K562 (cell line): Measurements from ENCODE around the gene CBY2. TPM values are rescaled to one million over a fixed set of nuclear protein-coding genes. Genes with fewer than 3 reads are reported as not detected.
"Not testable (repeated sequence)": the region's sequence is repeated elsewhere in the genome, so short reads cannot be mapped to it uniquely, and the experiment has no call there.

Source experiments
- ATAC-seq: fragments of 200-7000 bp; cut with Tn5 transposase; 3 replicates; pipeline ENCODE4 v1.9.1; 2020; ENCODE audit warnings: moderate library complexity
- BruUV-seq: library from RNA; stranded (reverse); fragments of 400-500 nt; replicated peaks from 2 replicates; lab custom pipeline; 2021; lab: Mats Ljungman, UMichigan
- CTCF ChIA-PET: fragments of 300-600 bp; formaldehyde crosslinking; extraction: SDS; loops from one replicate; lab custom pipeline; 2021; ENCODE audit warnings: low intra/inter-chr PET ratio; lab: Yijun Ruan, JAX
- POLR2A ChIA-PET: fragments of 300-600, 350-650 bp; sonication (Branson Sonifier 250); formaldehyde crosslinking; extraction: SDS; loops from one replicate; lab custom pipeline; 2021; ENCODE audit warnings: antibody characterized with exemption, inconsistent platforms; lab: Yijun Ruan, JAX
- DNase-seq, 4 experiments: peaks; one replicate each; pipeline versions ENCODE4 v3.0.0 to v3.0.0-alpha.2; 2011 to 2018; ENCODE audit warnings: low spot score in 3 of 4, mixed read lengths in 3 of 4; ENCODE audit errors: extremely low read depth in 1 of 4
- FAIRE-seq: peaks from 2 replicates; lab custom pipeline; 2011; peaks lifted over from hg19 to GRCh38; lab: Jason Lieb, UNC
- H2AFZ ChIP-seq: 2 replicates; pipeline ENCODE4 v1.6.0; 2011; ENCODE audit warnings: low read depth, low read length, control low read depth, inconsistent platforms
- H3K27ac ChIP-seq: fragments of 200-600 bp; 3 replicates; pipeline ENCODE4 v1.8.0; 2011; ENCODE audit warnings: low read depth, mild to moderate bottlenecking, control low read depth, inconsistent platforms, low read length, moderate library complexity, mixed read lengths; ENCODE audit errors: extremely low read depth
- H3K27me3 ChIP-seq, 2 experiments: fragments of 300-600 bp in 1 of 2; 2 replicates in 1 of 2; 3 replicates in 1 of 2; pipeline versions ENCODE4 v1.6.0 to v1.8.0; 2011; ENCODE audit warnings: inconsistent platforms in 2 of 2, low read length in 2 of 2, mild to moderate bottlenecking in 1 of 2, mixed read lengths in 1 of 2, moderate library complexity in 1 of 2; ENCODE audit not compliant: control insufficient read depth in 2 of 2, insufficient read depth in 2 of 2
- H3K36me3 ChIP-seq: fragments of 300-600 bp; 3 replicates; pipeline ENCODE4 v1.8.0; 2011; ENCODE audit warnings: mild to moderate bottlenecking, low read length, inconsistent platforms; ENCODE audit not compliant: control insufficient read depth, insufficient read depth
- H3K4me1 ChIP-seq, 2 experiments: fragments of 200-600 bp in 1 of 2; replicated peaks in 1 of 2; 2 replicates in 1 of 2; 3 replicates in 1 of 2; pipeline versions ENCODE4 v1.5.1 to v1.8.0; 2011; ENCODE audit warnings: inconsistent platforms in 2 of 2, low read length in 2 of 2, mild to moderate bottlenecking in 1 of 2, mixed read lengths in 1 of 2, moderate library complexity in 1 of 2; ENCODE audit not compliant: control insufficient read depth in 2 of 2, insufficient read depth in 2 of 2
- H3K4me2 ChIP-seq: 2 replicates; pipeline ENCODE4 v1.6.1; 2011; ENCODE audit warnings: low read length, control low read depth, inconsistent platforms, mixed read lengths; ENCODE audit not compliant: insufficient read depth
- H3K4me3 ChIP-seq: fragments of 200-600 bp; sonication (generic), shearing (Covaris generic); 2 replicates; pipeline ENCODE4 v1.5.1; 2016; ENCODE audit warnings: control low read depth, inconsistent platforms
- H3K79me2 ChIP-seq: fragments of 200-600 bp; 3 replicates; pipeline ENCODE4 v1.8.0; 2011; ENCODE audit warnings: low read length, inconsistent platforms; ENCODE audit not compliant: control insufficient read depth, insufficient read depth
- H3K9ac ChIP-seq, 2 experiments: 2 replicates each; pipeline versions ENCODE4 v1.6.0 to v1.6.1; 2011; ENCODE audit warnings: low read depth in 2 of 2, low read length in 2 of 2, control low read depth in 1 of 2, inconsistent platforms in 1 of 2, mild to moderate bottlenecking in 1 of 2, mixed read lengths in 1 of 2; ENCODE audit not compliant: insufficient read depth in 1 of 2
- H3K9me1 ChIP-seq: one replicate; pipeline ENCODE4 v1.6.0; 2011; ENCODE audit warnings: inconsistent platforms, mild to moderate bottlenecking, low read length, moderate library complexity; ENCODE audit not compliant: control insufficient read depth, insufficient read depth
- H3K9me3 ChIP-seq: replicated peaks from 2 replicates; pipeline ENCODE4 v1.5.1; 2011; ENCODE audit warnings: low read depth, low read length, inconsistent platforms; ENCODE audit not compliant: control insufficient read depth, insufficient read depth
- H4K20me1 ChIP-seq: replicated peaks from 2 replicates; pipeline ENCODE4 v1.6.1; 2011; ENCODE audit warnings: low read length, inconsistent platforms, mixed read lengths; ENCODE audit not compliant: control insufficient read depth, insufficient read depth
- CREB1 ChIP-seq, 2 experiments: sonication (generic) in 1 of 2; formaldehyde crosslinking in 1 of 2; IDR thresholded peaks; 2 replicates each; pipeline versions ENCODE4 v1.6.1 to v1.8.0; 2012 to 2022; ENCODE audit warnings: inconsistent platforms in 1 of 2, mild to moderate bottlenecking in 1 of 2, missing genetic modification reagents in 1 of 2, moderate library complexity in 1 of 2
- MEF2D ChIP-seq: conservative IDR thresholded peaks from 2 replicates; pipeline ENCODE4 v1.6.1; 2016; ENCODE audit warnings: low read depth, missing genetic modification characterization, missing compliant biosample characterization
- NFATC3 ChIP-seq: fragments of 450-650 bp; IDR thresholded peaks from 2 replicates; pipeline ENCODE4 v1.6.1; 2017; ENCODE audit warnings: mild to moderate bottlenecking
- RBM34 ChIP-seq: fragments of 200-400 bp; formaldehyde crosslinking; IDR thresholded peaks from 2 replicates; pipeline ENCODE4 v1.6.1; 2018; ENCODE audit warnings: low read length, borderline replicate concordance; ENCODE audit not compliant: insufficient read depth
- TEAD2 ChIP-seq: fragments of 450-650 bp; IDR thresholded peaks from 2 replicates; pipeline ENCODE4 v1.6.1; 2016; ENCODE audit warnings: missing genetic modification characterization, control low read depth, missing compliant biosample characterization
- WGBS: fragments of 100-300 bp; shearing (Covaris generic); methylation state at CpG from one replicate; pipeline ENCODE4 v1.1.6; 2016; ENCODE audit warnings: low coverage, mixed read lengths; ENCODE audit not compliant: insufficient coverage; ENCODE audit errors: missing lambda C conversion rate; 5-methylcytosine and 5-hydroxymethylcytosine counted together
- in situ Hi-C: fragments of 300-500 bp; cut with MboI; formaldehyde crosslinking; loops from 4 replicates; pipeline ENCODE4 v1.15.0; 2018; ENCODE audit warnings: inconsistent platforms, mixed read lengths
- intact Hi-C: fragments of 100-400 bp; cut with micrococcal nuclease; formaldehyde crosslinking; loops from 2 replicates; pipeline ENCODE4 v1.14.2; 2022
- polyA plus RNA-seq, 8 experiments: library from polyadenylated mRNA; depleted of rRNA in 4 of 8; stranded (reverse) in 5 of 8; unstranded in 3 of 8; fragments of >200 nt; fragmentation: Nextera tagmentation in 2 of 8; fragmentation: Illumina TruSeq in 1 of 8; extraction: Ambion mirVana in 2 of 8; extraction: Trizol in 1 of 8; gene quantifications; 2 replicates each; pipeline versions ENCODE4 v1.2.1 to v1.2.3, GENCODE V29; 2011 to 2014; ENCODE audit warnings: inconsistent platforms in 1 of 8, missing spikeins in 1 of 8
- total RNA-seq, 7 experiments: library from RNA; depleted of rRNA in 6 of 7; stranded (reverse); fragments of >200 nt in 6 of 7; fragmentation: Illumina TruSeq in 2 of 7; extraction: Trizol in 2 of 7; gene quantifications; 2 replicates each; pipeline versions ENCODE4 v1.2.1 to v1.2.3, GENCODE V29; 2011 to 2021; ENCODE audit warnings: low replicate concordance in 1 of 7
- TF ChIP-seq, protein P1 (sequence below): sonication (generic); IDR thresholded peaks from 2 replicates; pipeline ENCODE4 v1.6.1; 2016
- TF ChIP-seq, protein P2 (sequence below): sonication (generic); formaldehyde crosslinking; IDR thresholded peaks from 2 replicates; pipeline ENCODE4 v1.8.0; 2023; ENCODE audit warnings: mild to moderate bottlenecking, missing genetic modification reagents
- TF ChIP-seq, protein P3 (sequence below): sonication (generic); formaldehyde crosslinking; IDR thresholded peaks from 2 replicates; pipeline ENCODE4 v1.4.0; 2020; ENCODE audit warnings: mild to moderate bottlenecking, missing genetic modification reagents
- TF ChIP-seq, protein P4 (sequence below): fragments of 250-450 bp; sonication (Bioruptor Pico); IDR thresholded peaks from 2 replicates; pipeline ENCODE4 v1.8.0; 2021; ENCODE audit warnings: moderate library complexity, mild to moderate bottlenecking, inconsistent platforms

The CBY2 gene
- total and polyA plus RNA-seq, 9 of the 15 experiments (the other 6 are each of a cell fraction or from before 2014, with no cell fraction given), result 0.09 TPM; not detected in 8

DNA sequence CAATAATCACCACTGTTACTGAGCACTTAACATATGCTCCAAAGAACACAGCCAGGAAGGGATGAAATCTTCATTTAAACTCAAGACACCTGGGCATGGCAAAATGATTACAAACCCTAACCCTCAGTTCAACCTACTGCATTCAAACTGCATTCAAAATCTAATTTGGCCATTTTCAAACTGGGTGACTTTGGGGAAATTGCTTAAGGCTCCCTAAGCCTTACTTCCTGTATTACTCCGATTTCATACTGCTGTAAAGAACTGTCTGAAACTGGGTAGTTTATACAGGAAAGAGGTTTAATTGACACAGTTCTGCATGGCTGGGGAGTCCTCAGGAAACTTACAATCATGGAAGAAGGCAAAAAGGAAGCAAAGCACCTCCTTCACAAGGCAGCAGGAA lies 50.4 kb downstream of the CBY2 start:
- H3K4me3 ChIP-seq, result no peak overlapping the region
- BruUV-seq, result no TSS peak
- peaks cover 0 to 8% of the 10 kb centered on the region in 2 experiments; a peak in 2 of 5 replicates for H3K27me3 ChIP-seq
- H3K27ac ChIP-seq, result no peak overlapping the region
- 0% methylated on average over 1 of the region's 1 CpG for WGBS
- POLR2A ChIA-PET, result no interaction called here
- H3K9me3 ChIP-seq, result no peaks in the 10 kb centered on the region
- H3K9ac ChIP-seq, result no peak overlapping the region
- H3K36me3 ChIP-seq, result no peaks in the 10 kb centered on the region
- CTCF ChIA-PET, result no interaction called here
- ATAC-seq (no peak), FAIRE-seq (no peak), DNase-seq (no peak)
- intact Hi-C loops, result no loop called here
- in situ Hi-C loops, result no loop called here
- no peak overlapping the region for H2AFZ ChIP-seq
- TF ChIP-seq NFATC3 (no peak), RBM34 (no peak), CREB1 (IDR thresholded peaks at IDR 0.05) (no peak), CREB1 (CRISPR knock-in tag; IDR thresholded peaks at IDR 0.05) (no peak), TEAD2 (no peak), MEF2D (no peak)
- TF ChIP-seq, protein P1, sequence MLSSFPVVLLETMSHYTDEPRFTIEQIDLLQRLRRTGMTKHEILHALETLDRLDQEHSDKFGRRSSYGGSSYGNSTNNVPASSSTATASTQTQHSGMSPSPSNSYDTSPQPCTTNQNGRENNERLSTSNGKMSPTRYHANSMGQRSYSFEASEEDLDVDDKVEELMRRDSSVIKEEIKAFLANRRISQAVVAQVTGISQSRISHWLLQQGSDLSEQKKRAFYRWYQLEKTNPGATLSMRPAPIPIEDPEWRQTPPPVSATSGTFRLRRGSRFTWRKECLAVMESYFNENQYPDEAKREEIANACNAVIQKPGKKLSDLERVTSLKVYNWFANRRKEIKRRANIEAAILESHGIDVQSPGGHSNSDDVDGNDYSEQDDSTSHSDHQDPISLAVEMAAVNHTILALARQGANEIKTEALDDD, result no peak
- TF ChIP-seq, protein P2, sequence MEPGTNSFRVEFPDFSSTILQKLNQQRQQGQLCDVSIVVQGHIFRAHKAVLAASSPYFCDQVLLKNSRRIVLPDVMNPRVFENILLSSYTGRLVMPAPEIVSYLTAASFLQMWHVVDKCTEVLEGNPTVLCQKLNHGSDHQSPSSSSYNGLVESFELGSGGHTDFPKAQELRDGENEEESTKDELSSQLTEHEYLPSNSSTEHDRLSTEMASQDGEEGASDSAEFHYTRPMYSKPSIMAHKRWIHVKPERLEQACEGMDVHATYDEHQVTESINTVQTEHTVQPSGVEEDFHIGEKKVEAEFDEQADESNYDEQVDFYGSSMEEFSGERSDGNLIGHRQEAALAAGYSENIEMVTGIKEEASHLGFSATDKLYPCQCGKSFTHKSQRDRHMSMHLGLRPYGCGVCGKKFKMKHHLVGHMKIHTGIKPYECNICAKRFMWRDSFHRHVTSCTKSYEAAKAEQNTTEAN, result no peak
- TF ChIP-seq, protein P3, sequence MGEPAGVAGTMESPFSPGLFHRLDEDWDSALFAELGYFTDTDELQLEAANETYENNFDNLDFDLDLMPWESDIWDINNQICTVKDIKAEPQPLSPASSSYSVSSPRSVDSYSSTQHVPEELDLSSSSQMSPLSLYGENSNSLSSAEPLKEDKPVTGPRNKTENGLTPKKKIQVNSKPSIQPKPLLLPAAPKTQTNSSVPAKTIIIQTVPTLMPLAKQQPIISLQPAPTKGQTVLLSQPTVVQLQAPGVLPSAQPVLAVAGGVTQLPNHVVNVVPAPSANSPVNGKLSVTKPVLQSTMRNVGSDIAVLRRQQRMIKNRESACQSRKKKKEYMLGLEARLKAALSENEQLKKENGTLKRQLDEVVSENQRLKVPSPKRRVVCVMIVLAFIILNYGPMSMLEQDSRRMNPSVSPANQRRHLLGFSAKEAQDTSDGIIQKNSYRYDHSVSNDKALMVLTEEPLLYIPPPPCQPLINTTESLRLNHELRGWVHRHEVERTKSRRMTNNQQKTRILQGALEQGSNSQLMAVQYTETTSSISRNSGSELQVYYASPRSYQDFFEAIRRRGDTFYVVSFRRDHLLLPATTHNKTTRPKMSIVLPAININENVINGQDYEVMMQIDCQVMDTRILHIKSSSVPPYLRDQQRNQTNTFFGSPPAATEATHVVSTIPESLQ (CRISPR knock-in tag), result no peak
- TF ChIP-seq, protein P4, sequence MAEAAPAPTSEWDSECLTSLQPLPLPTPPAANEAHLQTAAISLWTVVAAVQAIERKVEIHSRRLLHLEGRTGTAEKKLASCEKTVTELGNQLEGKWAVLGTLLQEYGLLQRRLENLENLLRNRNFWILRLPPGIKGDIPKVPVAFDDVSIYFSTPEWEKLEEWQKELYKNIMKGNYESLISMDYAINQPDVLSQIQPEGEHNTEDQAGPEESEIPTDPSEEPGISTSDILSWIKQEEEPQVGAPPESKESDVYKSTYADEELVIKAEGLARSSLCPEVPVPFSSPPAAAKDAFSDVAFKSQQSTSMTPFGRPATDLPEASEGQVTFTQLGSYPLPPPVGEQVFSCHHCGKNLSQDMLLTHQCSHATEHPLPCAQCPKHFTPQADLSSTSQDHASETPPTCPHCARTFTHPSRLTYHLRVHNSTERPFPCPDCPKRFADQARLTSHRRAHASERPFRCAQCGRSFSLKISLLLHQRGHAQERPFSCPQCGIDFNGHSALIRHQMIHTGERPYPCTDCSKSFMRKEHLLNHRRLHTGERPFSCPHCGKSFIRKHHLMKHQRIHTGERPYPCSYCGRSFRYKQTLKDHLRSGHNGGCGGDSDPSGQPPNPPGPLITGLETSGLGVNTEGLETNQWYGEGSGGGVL (CRISPR knock-in tag), result no peak
- no peaks in the 10 kb centered on the region for H3K9me1 ChIP-seq
- no peaks in the 10 kb centered on the region for H4K20me1 ChIP-seq
- no peak overlapping the region for H3K4me2 ChIP-seq
- H3K79me2 ChIP-seq, result no peaks in the 10 kb centered on the region
- no peaks in the 10 kb centered on the region for H3K4me1 ChIP-seq

- 0% methylated on average over 1 of the region's 1 CpG for WGBS
- H3K9me3 ChIP-seq, BruUV-seq, H3K36me3 ChIP-seq, ATAC-seq, H3K4me1 ChIP-seq, H3K79me2 ChIP-seq, DNase-seq, intact Hi-C loops, CTCF ChIA-PET, in situ Hi-C loops, H3K27me3 ChIP-seq, H3K4me2 ChIP-seq, H2AFZ ChIP-seq, H3K4me3 ChIP-seq, FAIRE-seq, H4K20me1 ChIP-seq, H3K27ac ChIP-seq, H3K9me1 ChIP-seq, H3K9ac ChIP-seq: not testable (repeated sequence)
- POLR2A ChIA-PET, result interaction anchor here (0.6 to 0.8 kb wide), 2 partner anchors 12 to 1472 kb away, joined by 3 read pairs; no protein-coding TSS in a partner anchor
Measured at GRCh38 chr13:45756498-45756897, 54.4 kb downstream of the CBY2 start.
